ENCODE results near the gene CMTM4. TPM values are rescaled to one million over a fixed set of nuclear protein-coding genes. Genes with fewer than 3 reads are reported as not detected.

The CMTM4 gene
- polyA plus RNA-seq, 1 donor from 2014 or later: 27.2 TPM

DNA sequence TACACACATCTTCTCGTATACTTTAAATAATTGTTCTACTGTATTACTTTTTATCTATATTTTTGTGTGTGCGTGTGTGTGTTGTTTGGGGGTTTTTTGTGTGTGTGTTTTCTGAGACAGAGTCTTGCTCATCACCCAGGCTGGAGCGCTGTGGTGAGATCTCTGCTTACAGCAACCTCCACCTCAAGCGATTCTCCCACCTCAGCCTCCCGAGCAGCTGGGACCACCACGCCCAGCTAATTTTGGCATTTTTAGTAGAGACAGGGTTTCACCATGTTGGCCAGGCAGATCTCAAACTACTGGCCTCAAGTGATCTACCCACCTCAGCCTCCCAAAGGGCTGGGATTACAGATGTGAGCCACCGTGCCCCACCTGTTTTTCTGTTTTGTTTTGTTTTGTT, 1.5 kb upstream of the CMTM4 start:
- no peak overlapping the region for H3K4me3 ChIP-seq (ENCODE audit: low read length)

DNA sequence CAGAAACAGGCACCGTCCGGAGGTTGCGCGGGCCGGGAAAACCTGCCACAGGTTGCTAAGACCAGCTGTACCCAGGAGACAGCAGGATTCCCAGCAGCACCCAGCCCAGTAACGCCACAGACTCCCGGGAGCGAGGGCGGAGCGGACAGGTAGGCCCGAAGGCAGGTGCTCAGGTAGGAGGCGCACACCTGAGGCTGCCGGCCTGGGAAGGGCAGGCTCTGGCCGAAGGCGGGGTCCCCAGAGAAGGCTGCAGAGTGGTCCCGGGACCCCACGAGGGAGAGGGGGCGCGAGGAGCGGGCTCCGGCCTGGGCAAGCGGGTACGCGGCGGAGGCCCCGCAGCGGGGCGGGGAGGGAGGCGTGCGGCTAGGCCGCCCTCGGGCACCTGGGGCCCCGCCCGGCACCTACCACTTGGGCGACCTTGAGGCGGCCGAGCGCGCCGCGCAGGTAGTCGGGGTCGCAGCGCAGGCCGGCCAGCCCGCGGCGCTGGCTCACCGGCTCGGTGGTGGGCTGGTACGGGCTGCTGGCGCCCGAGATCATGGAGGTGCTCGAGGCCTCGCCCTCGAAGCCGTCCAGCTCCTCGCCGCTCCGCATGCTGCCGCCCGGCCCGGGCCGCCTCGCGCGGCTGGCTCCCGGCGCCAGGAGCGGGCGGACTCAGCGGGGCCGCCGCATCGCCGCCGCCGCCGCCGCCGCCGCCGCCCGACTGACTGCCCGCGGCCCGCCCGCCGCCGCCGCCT, 441 bp downstream of the CMTM4 start:
- no peaks in the 10 kb centered on the region for H3K36me3 ChIP-seq (ENCODE audit: insufficient read depth, low read length)
- H3F3A ChIP-seq (ENCODE audit: insufficient read depth, low read length, poor library complexity, severe bottlenecking): no peaks in the 10 kb centered on the region
- H4K20me1 ChIP-seq (ENCODE audit: insufficient read depth): no peaks in the 10 kb centered on the region
- no peak for TF ChIP-seq SMC3 (conservative IDR thresholded peaks at IDR 0.05; ENCODE audit: poor library complexity)
- TF ChIP-seq MXI1 (conservative IDR thresholded peaks at IDR 0.05; ENCODE audit: poor library complexity, severe bottlenecking): peak; percentile 50
- H3K27me3 ChIP-seq (ENCODE audit: insufficient read depth, low read depth, low read length): no peaks in the 10 kb centered on the region
- no peak overlapping the region for H3K27ac ChIP-seq (ENCODE audit: low read length)
- H2AFZ ChIP-seq (ENCODE audit: low read depth, low read length): no peak overlapping the region
- peak overlapping the region; percentile 92 for H3K4me2 ChIP-seq (ENCODE audit: low read length)
- peak overlapping the region; percentile 97 for H3K4me3 ChIP-seq (ENCODE audit: low read length)
- no peaks in the 10 kb centered on the region for H3K9me2 ChIP-seq (ENCODE audit: insufficient read depth, low read length)
- H3K9me3 ChIP-seq (ENCODE audit: low read length): no peaks in the 10 kb centered on the region
- peak overlapping the region; percentile 77 for H3K9ac ChIP-seq (ENCODE audit: low read length)
- H3K79me2 ChIP-seq (replicated peaks; ENCODE audit: insufficient read depth, low read length): peaks cover 13% of the 10 kb centered on the region

More for the DNA sequence above, 1.5 kb upstream of the CMTM4 start:
- H3K36me3 ChIP-seq (ENCODE audit: insufficient read depth, low read length): no peaks in the 10 kb centered on the region
- no peaks in the 10 kb centered on the region for H3K9me3 ChIP-seq (ENCODE audit: low read length)
- no peak overlapping the region for H2AFZ ChIP-seq (ENCODE audit: low read depth, low read length)
- no peaks in the 10 kb centered on the region for H4K20me1 ChIP-seq (ENCODE audit: insufficient read depth)
- no peaks in the 10 kb centered on the region for H3K9me2 ChIP-seq (ENCODE audit: insufficient read depth, low read length)
- no peak overlapping the region for H3K27ac ChIP-seq (ENCODE audit: low read length)
- H3K79me2 ChIP-seq (replicated peaks; ENCODE audit: insufficient read depth, low read length): peaks cover 13% of the 10 kb centered on the region
- no peaks in the 10 kb centered on the region for H3K27me3 ChIP-seq (ENCODE audit: insufficient read depth, low read depth, low read length)
- no peaks in the 10 kb centered on the region for H3F3A ChIP-seq (ENCODE audit: insufficient read depth, low read length, poor library complexity, severe bottlenecking)
- no peak overlapping the region for H3K9ac ChIP-seq (ENCODE audit: low read length)
- H3K4me2 ChIP-seq (ENCODE audit: low read length): no peak overlapping the region
- no peak for TF ChIP-seq RAD21 (conservative IDR thresholded peaks at IDR 0.05)
- TF ChIP-seq, protein P1, sequence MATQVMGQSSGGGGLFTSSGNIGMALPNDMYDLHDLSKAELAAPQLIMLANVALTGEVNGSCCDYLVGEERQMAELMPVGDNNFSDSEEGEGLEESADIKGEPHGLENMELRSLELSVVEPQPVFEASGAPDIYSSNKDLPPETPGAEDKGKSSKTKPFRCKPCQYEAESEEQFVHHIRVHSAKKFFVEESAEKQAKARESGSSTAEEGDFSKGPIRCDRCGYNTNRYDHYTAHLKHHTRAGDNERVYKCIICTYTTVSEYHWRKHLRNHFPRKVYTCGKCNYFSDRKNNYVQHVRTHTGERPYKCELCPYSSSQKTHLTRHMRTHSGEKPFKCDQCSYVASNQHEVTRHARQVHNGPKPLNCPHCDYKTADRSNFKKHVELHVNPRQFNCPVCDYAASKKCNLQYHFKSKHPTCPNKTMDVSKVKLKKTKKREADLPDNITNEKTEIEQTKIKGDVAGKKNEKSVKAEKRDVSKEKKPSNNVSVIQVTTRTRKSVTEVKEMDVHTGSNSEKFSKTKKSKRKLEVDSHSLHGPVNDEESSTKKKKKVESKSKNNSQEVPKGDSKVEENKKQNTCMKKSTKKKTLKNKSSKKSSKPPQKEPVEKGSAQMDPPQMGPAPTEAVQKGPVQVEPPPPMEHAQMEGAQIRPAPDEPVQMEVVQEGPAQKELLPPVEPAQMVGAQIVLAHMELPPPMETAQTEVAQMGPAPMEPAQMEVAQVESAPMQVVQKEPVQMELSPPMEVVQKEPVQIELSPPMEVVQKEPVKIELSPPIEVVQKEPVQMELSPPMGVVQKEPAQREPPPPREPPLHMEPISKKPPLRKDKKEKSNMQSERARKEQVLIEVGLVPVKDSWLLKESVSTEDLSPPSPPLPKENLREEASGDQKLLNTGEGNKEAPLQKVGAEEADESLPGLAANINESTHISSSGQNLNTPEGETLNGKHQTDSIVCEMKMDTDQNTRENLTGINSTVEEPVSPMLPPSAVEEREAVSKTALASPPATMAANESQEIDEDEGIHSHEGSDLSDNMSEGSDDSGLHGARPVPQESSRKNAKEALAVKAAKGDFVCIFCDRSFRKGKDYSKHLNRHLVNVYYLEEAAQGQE (IDR thresholded peaks at IDR 0.05; ENCODE audit: borderline replicate concordance): no peak
- TF ChIP-seq, protein P2, sequence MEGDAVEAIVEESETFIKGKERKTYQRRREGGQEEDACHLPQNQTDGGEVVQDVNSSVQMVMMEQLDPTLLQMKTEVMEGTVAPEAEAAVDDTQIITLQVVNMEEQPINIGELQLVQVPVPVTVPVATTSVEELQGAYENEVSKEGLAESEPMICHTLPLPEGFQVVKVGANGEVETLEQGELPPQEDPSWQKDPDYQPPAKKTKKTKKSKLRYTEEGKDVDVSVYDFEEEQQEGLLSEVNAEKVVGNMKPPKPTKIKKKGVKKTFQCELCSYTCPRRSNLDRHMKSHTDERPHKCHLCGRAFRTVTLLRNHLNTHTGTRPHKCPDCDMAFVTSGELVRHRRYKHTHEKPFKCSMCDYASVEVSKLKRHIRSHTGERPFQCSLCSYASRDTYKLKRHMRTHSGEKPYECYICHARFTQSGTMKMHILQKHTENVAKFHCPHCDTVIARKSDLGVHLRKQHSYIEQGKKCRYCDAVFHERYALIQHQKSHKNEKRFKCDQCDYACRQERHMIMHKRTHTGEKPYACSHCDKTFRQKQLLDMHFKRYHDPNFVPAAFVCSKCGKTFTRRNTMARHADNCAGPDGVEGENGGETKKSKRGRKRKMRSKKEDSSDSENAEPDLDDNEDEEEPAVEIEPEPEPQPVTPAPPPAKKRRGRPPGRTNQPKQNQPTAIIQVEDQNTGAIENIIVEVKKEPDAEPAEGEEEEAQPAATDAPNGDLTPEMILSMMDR (IDR thresholded peaks at IDR 0.05; ENCODE audit: poor library complexity, severe bottlenecking): no peak
- TF ChIP-seq TAF1 (IDR thresholded peaks at IDR 0.05; ENCODE audit: low read depth): no peak
- TF ChIP-seq EZH2 (IDR thresholded peaks at IDR 0.05; ENCODE audit: borderline replicate concordance, insufficient read depth, low read length, poor library complexity, severe bottlenecking): no peak
- no peak for TF ChIP-seq EP300 (conservative IDR thresholded peaks at IDR 0.05; ENCODE audit: poor library complexity, severe bottlenecking)
- no peak for TF ChIP-seq POLR2AphosphoS5 (IDR thresholded peaks at IDR 0.05)
- TF ChIP-seq SMC3 (conservative IDR thresholded peaks at IDR 0.05; ENCODE audit: poor library complexity): no peak
- no peak for TF ChIP-seq MXI1 (conservative IDR thresholded peaks at IDR 0.05; ENCODE audit: poor library complexity, severe bottlenecking)
